Common myeloid progenitor, CD34-positive (primary cell): ENCODE results near the gene GNAL.
"Not testable (repeated sequence)": the region's sequence is repeated elsewhere in the genome, so short reads cannot be mapped to it uniquely, and the experiment has no call there.

Source experiments
- CTCF ChIA-PET: fragments of 350-600 bp; sonication (Branson Sonifier 250); formaldehyde crosslinking; loops from one replicate; lab custom pipeline; 2021; ENCODE audit warnings: antibody characterized with exemption; lab: Charles Lee
- POLR2A ChIA-PET: fragments of 350-600 bp; sonication (Branson Sonifier 250); formaldehyde crosslinking; loops from one replicate; lab custom pipeline; 2021; ENCODE audit warnings: antibody characterized with exemption; lab: Charles Lee
- DNase-seq, 3 donors: peaks; one replicate each; pipeline versions ENCODE4 v3.0.0 to v3.0.0-alpha.2; 2013
- H3K27ac ChIP-seq, 2 experiments: 1 replicate in 1 of 2; 2 replicates in 1 of 2; pipeline ENCODE4 v1.7.0; 2013; ENCODE audit warnings: inconsistent platforms in 2 of 2, low read length in 2 of 2, mild to moderate bottlenecking in 2 of 2, low read depth in 1 of 2, moderate library complexity in 1 of 2; ENCODE audit not compliant: severe bottlenecking in 2 of 2, insufficient read depth in 1 of 2, poor library complexity in 1 of 2
- H3K27me3 ChIP-seq, 5 experiments: replicated peaks in 2 of 5; 1 replicate in 3 of 5; 2 replicates in 2 of 5; pipeline versions ENCODE4 v1.6.1 to v1.7.0; 2013; ENCODE audit warnings: low read length in 4 of 5, mild to moderate bottlenecking in 2 of 5, moderate library complexity in 2 of 5, inconsistent platforms in 1 of 5; ENCODE audit not compliant: insufficient read depth in 5 of 5, control insufficient read depth in 4 of 5
- H3K36me3 ChIP-seq, 4 experiments: 1 replicate in 2 of 4; 2 replicates in 2 of 4; pipeline versions ENCODE4 v1.6.1 to v1.7.0; 2013; ENCODE audit warnings: low read length in 3 of 4, control low read depth in 1 of 4, mild to moderate bottlenecking in 1 of 4; ENCODE audit not compliant: control insufficient read depth in 4 of 4, insufficient read depth in 4 of 4
- H3K4me1 ChIP-seq, 4 experiments: 1 replicate in 3 of 4; 2 replicates in 1 of 4; pipeline versions ENCODE4 v1.6.1 to v1.7.1; 2013; ENCODE audit warnings: low read length in 3 of 4, mild to moderate bottlenecking in 3 of 4, control low read depth in 1 of 4, inconsistent platforms in 1 of 4, moderate library complexity in 1 of 4; ENCODE audit not compliant: control insufficient read depth in 4 of 4, insufficient read depth in 4 of 4; ENCODE audit errors: control extremely low read depth in 1 of 4
- H3K4me3 ChIP-seq, 7 experiments: 1 replicate in 4 of 7; 2 replicates in 3 of 7; pipeline versions ENCODE4 v1.5.1 to v1.7.0; 2013; ENCODE audit warnings: mild to moderate bottlenecking in 7 of 7, low read length in 6 of 7, moderate library complexity in 6 of 7, inconsistent platforms in 2 of 7, low read depth in 2 of 7, control low read depth in 1 of 7; ENCODE audit not compliant: insufficient read depth in 4 of 7, control insufficient read depth in 1 of 7; ENCODE audit errors: extremely low read depth in 1 of 7
- H3K9me3 ChIP-seq, 5 experiments: 1 replicate in 4 of 5; 2 replicates in 1 of 5; pipeline versions ENCODE4 v1.6.1 to v1.7.1; 2013; ENCODE audit warnings: low read length in 4 of 5, mild to moderate bottlenecking in 2 of 5, inconsistent platforms in 1 of 5, low read depth in 1 of 5, moderate library complexity in 1 of 5; ENCODE audit not compliant: control insufficient read depth in 4 of 5, insufficient read depth in 2 of 5; ENCODE audit errors: control extremely low read depth in 1 of 5
- WGBS: methylation state at CpG from one replicate; pipeline ENCODE4 v1.1.5; 2013; ENCODE audit not compliant: insufficient coverage; 5-methylcytosine and 5-hydroxymethylcytosine counted together

The GNAL gene

DNA sequence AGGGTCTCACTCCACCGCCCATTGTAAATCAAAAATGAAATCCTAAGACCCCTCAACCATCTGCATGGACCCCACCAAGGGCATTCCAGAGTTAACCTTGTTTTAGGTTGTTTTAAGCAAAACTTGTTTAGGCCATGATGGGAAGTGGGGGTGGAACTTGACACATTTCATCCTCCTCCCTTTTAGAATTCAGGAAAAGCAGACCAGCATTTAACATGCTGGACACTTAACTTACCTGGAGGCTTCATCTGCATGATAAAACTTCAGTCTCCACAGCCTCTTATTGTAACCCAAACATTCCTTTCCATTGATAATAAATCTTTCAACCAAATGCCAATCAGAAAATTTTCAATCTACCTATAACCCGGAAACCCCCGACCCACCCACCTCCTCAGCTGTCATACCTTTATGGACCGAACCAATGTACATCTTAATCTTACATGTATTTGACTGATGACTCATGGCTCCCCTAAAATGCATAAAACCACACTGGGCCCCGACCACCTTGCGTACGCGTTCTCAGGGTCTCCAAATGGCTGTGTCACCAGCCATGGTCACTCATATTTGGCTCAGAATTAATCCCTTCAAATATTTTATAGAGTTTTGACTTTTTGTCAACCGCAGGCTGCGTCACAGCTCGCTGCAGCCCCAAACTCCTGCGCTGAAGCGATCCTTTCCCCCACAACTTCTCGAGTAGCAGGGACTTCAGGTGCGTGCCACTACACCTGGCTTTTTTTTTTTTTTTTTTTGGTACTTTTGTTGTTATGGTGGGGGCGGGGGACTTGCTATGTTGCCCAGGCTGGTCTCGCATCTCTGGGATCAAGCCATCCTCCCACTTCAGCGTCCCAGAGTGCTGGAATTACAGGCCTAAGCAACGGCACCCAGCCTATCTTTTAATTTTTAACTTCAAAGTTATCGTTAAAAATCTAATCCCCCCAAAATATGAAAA is 218.1 kb downstream of the GNAL start:
- ChIA-PET POLR2A (no interaction called here), CTCF (no interaction called here)
- peaks cover 8 to 24% (median 18%) of the 10 kb centered on the region in 4 experiments for H3K4me1 ChIP-seq
- peak in 2 of 3 donors; percentile 18 to 46 for DNase-seq
- no peaks in the 10 kb centered on the region for H3K27me3 ChIP-seq
- H3K4me3 ChIP-seq: peak overlapping the region in 6 of 7 experiments; percentile 79 to 95 (median 84)
- H3K36me3 ChIP-seq: peaks cover 0 to 27% (median 7%) of the 10 kb centered on the region in 4 experiments
- H3K27ac ChIP-seq: peak overlapping the region in 1 of 2 experiments; percentile 95
- H3K9me3 ChIP-seq: no peaks in the 10 kb centered on the region
- WGBS: 93% methylated on average over 13 of the region's 20 CpGs

DNA sequence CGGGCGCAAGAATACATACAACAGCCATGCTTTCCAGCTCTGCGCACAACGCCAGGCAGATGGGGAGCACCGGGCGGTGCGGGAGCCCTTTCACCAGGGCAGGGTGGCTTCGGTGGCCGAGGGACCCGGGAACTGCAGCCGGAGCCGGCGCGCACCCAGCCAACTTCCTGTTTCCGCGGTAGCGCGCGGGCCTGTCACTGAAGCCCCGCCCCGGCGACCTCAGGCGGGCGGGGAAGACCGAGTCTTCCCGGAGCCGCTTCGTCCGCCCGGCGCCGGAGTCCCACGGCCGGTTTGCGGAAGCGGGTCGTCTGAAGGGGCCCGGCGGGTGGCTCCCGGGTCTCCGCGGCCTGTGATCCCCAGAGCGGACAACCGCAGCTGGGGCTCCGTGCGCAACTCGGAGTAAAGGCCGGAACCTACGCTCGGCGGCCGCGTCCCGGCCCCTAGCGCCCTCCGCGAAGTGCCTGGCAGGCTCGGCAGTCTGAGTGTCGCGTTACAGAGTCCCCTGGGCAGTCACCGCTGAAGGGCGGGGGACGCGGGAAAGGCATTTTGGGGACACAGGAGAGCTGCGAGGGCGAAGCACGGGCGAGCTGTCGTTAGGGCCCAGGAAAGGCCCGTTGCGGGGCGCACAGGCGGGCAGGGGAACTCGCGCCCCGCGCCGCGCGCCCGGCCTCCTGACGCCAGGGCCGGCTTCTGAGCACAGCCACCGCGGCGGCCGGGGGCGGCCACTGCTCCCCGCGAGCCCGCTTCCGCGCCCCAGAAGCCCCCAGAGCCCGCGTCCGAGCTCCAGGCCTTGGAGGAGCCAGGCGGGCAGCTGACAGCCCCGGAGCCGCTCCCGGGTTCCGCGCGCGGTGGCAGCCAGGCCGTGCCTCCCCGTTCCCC is 219.4 kb downstream of the GNAL start, which contains the start of gene MPPE1:
Gene MPPE1, minus strand, starts transcription at position 136 of the 879 bp plus-strand sequence. CDS start 11,053 bp downstream, outside the sequence.
- WGBS: under 1% methylated on average over 89 of the region's 106 CpGs
- CTCF ChIA-PET: interaction anchor here (1.6 kb wide), 1 partner anchor 84 kb away, joined by 6 read pairs; no protein-coding TSS in a partner anchor

DNA sequence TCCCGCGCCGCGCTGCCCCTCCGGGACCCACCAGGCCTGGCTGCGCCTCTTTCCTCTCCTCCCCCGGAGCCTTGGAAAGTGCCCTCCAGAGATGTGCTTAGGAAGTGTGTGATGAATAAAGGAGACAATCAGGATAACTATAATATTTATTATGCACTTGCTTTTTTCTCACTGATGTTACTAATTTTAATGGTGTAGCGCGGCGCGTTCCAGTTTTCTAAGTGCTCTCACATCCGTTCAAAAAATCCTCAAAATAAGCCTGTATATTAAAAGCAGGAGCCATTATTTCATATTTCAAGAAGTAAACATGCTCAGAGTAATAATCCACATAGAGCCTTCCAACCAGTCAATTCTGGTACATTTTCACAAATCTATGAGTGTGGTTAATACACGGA is 220.0 kb downstream of the GNAL start:
- WGBS: 0% methylated on average over 3 of the region's 13 CpGs
- Histone ChIP-seq H3K4me3 (peak overlapping the region; percentile 79 to 95 (median 83)), H3K27ac (peak overlapping the region; percentile 85 to 95), H3K36me3 (peaks cover 0 to 16% (median 4%) of the 10 kb centered on the region in 4 experiments), H3K27me3 (no peaks in the 10 kb centered on the region), H3K9me3 (no peaks in the 10 kb centered on the region), H3K4me1 (peaks cover 8 to 23% (median 17%) of the 10 kb centered on the region in 4 experiments)
- ChIA-PET CTCF (interaction anchor here (1.6 kb wide), 1 partner anchor 84 kb away, joined by 6 read pairs; no protein-coding TSS in a partner anchor), POLR2A (interaction anchor here (0.6 to 0.8 kb wide), 3 partner anchors 31 to 73 kb away, joined by 4 to 5 read pairs (median 4); no protein-coding TSS in a partner anchor)
- DNase-seq: peak in 2 of 3 donors; percentile 40 to 51

More for the DNA sequence above, 219.4 kb downstream of the GNAL start, which contains the start of gene MPPE1:
- Histone ChIP-seq H3K36me3 (peaks cover 0 to 16% (median 4%) of the 10 kb centered on the region in 4 experiments), H3K27ac (peak within 1 kb of the TSS; percentile 85 to 95), H3K9me3 (no peaks in the 10 kb centered on the region), H3K4me1 (peaks cover 8 to 23% (median 17%) of the 10 kb centered on the region in 4 experiments), H3K4me3 (peak within 1 kb of the TSS; percentile 79 to 95 (median 83)), H3K27me3 (no peaks in the 10 kb centered on the region)
- DNase-seq: peak; percentile 92 to 96 (median 94)
- POLR2A ChIA-PET: interaction anchor here (0.6 to 0.8 kb wide), 3 partner anchors 31 to 74 kb away, joined by 4 to 5 read pairs (median 4); no protein-coding TSS in a partner anchor

DNA sequence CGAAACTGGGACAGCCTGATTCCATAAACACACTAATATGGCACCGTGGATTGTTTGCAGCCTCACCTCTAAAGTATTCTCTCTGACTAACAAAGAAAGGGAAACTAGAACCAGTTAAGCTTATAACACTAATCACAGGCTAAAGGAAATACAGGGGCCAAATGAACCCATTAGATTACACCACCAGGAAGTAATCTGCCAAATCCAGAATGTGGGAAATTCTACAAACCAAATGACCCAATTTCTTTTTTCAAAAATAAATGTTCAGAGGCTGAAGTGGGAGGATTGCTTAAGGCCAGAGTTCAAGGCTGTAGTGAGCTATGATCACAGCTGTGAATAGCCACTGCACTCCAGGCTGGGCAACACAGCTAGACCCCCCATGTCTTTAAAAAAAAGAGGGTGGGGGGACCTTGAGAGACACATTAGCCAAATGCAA is 220.5 kb downstream of the GNAL start:
- DNase-seq: peak in 2 of 3 donors; percentile 44 to 54
- WGBS: 0% methylated on average over 1 of the region's 2 CpGs
- Histone ChIP-seq H3K27ac (peak overlapping the region in 1 of 2 experiments; percentile 95), H3K27me3 (no peaks in the 10 kb centered on the region), H3K9me3 (no peaks in the 10 kb centered on the region), H3K36me3 (peaks cover 0 to 11% (median 4%) of the 10 kb centered on the region in 4 experiments), H3K4me3 (peak overlapping the region in 5 of 7 experiments; percentile 82 to 95 (median 86)), H3K4me1 (peaks cover 8 to 23% (median 17%) of the 10 kb centered on the region in 4 experiments)
- POLR2A ChIA-PET: no interaction called here
- CTCF ChIA-PET: interaction anchor here (1.6 kb wide), 1 partner anchor 83 kb away, joined by 6 read pairs; no protein-coding TSS in a partner anchor

DNA sequence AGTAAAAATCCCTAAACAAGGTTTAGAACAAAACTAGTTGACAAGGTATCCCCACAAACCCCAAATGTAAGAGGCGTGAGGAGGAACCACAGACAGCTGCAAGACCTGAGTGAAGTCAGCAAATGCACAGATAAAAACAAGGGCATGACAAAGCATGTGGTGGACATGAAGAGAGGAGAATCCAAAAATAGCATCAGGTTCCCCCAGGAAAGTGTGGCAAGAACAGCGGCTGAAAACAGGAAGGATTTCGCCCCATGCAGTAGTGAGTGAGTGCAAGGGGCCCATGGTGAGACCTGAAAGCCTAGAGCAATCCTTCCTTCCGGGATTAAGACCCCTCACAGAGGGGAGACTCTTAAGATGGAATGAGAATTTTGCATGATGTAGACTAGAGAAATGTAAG is 227.8 kb downstream of the GNAL start:
- POLR2A ChIA-PET: interaction anchor here (0.5 kb wide), 1 partner anchor 69 kb away, joined by 4 read pairs; no protein-coding TSS in a partner anchor
- H3K4me3 ChIP-seq, H3K9me3 ChIP-seq, H3K27me3 ChIP-seq, H3K27ac ChIP-seq, CTCF ChIA-PET, H3K36me3 ChIP-seq: not testable (repeated sequence)
- H3K4me1 ChIP-seq: peaks cover 3 to 13% (median 5%) of the 10 kb centered on the region in 4 experiments
- DNase-seq: peak in 2 of 3 donors; percentile 66 to 76
- WGBS: 7% methylated on average over 2 of the region's 4 CpGs

DNA sequence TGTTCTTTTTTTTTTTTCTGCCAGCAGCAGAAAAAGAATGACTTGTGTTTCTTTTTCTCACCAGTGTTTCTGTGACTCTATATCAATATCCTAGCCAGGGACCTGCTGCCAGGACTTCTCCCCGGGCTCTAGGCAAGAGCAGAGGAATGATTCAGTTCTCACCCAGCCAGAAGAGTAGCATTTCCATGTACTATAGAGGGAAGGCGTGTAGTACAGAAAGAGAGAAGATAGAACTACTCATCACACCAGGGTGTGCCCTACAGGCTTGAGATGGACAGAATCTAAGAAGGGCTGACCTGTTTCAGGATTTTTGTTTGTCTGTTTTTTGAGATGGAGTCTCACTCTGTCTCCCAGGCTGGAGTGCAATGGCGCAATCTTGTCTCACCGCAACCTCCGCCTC is 230.5 kb downstream of the GNAL start:
- WGBS: 100% methylated on average over 1 of the region's 5 CpGs
- H3K27me3 ChIP-seq, H3K4me3 ChIP-seq, POLR2A ChIA-PET, H3K36me3 ChIP-seq, H3K9me3 ChIP-seq, H3K27ac ChIP-seq, DNase-seq, CTCF ChIA-PET: not testable (repeated sequence)
- H3K4me1 ChIP-seq: peaks cover 3 to 13% (median 5%) of the 10 kb centered on the region in 4 experiments
